Smooth muscle cell of bladder (primary cell): ENCODE measurements around the gene TNFAIP8L1. TPM values are rescaled to one million over a fixed set of nuclear protein-coding genes. Genes with fewer than 3 reads are reported as not detected.

ENCODE experiments used
- total RNA-seq: library from RNA; depleted of rRNA; stranded (reverse); fragments of >200 nt; gene quantifications from 2 replicates; pipeline ENCODE4 v1.2.3, GENCODE V29; 2014

TNFAIP8L1 gene
- 0.85 and 1.2 TPM in 2 replicates for total RNA-seq

DNA sequence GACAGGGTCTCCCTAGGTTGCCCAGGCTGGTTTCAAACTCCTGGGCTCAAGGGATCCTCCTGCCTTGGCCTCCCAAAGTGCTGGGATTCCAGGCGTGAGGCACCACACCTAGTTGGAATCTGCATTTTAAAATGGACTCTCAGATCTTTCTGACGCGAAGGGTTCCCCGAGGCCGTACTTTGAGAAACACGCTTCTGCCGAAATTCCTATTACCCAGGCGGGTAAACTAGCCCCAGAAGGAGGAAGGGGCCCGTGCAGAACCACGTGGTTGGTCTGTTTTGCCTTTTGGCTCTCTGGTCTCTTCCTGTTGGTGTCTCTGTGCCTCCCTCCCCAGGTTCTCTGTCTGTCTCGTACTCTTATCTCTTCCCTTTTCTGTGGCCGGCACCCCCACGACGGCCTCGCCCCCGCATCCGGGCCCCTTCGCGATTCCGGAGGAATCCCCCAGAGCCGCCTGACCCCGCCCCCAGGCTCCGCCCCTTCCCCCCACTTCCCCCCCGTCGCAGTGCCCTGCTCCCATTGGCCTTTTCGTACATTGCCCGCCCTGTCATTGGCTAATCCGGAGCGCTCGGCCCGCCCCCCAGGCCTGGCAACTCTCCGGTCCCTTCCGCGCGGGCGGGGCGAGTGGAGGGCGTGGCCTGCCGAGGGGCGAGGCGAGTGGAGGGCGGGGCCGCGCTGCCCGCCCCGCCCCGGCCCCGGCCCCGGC is at the start of gene TNFAIP8L1:
Gene TNFAIP8L1 (plus strand): TSS at position 689 of the 703 bp plus-strand sequence. CDS start 12,354 bp downstream, outside the sequence.

DNA sequence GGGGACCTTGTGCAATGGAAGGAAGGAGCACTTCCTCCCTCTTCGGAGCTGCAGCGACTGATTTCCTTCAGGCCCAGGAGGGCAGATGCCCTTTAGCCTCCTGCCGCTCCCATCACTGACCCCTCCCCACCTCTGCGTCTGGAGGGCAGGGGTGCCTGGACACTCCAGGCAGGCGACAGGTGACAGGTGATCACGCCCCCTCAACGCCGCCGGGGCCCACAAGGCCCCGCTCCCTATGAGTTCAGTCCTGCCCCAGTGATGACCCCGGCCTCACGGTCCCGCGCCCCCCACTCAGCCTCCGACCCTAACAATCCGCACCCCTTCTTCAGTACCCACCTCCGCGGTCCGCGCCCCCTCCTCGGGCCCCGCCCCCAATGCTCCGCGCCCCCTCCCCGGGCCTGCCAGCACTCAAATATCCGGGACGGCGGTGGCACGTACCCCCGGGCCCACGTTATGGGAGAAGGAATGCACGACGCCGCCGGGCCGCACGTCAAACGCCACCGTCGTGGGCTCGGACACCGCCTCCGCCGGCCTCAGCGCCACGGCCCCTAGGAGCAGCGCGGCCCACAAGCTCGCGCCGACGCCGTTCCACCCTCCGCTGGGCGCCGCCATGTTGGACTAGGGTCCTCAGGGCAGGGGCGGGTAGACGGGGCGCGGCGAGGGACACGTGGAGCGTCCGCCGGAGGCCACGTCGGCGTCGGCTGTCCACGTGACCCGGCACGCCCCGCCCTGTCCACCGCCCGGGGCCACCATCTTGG is 30.6 kb downstream of the TNFAIP8L1 start, which contains the start of gene MYDGF:
Gene MYDGF (minus strand): TSS at position 620 of the 758 bp plus-strand sequence. CDS start 8 bp downstream, at position 612.

Other genes starting within 250 kb of the TNFAIP8L1 start
- gene SH3GL1, start 239.0 kb upstream of the TNFAIP8L1 start, total RNA-seq = 21.6 and 25.7 TPM in 2 replicates
- gene CHAF1A, start 236.9 kb upstream of the TNFAIP8L1 start, total RNA-seq = 3.4 and 4.3 TPM in 2 replicates
- gene UBXN6, start 181.7 kb upstream of the TNFAIP8L1 start, total RNA-seq = 132 and 136 TPM in 2 replicates
- gene HDGFL2, start 167.2 kb upstream of the TNFAIP8L1 start, total RNA-seq = 61.4 and 61.9 TPM in 2 replicates
- 0.14 and 1.3 TPM in 2 replicates for gene PLIN4, start 121.0 kb upstream of the TNFAIP8L1 start, total RNA-seq
- not detected in 2 replicates for gene PLIN5, start 104.3 kb upstream of the TNFAIP8L1 start, total RNA-seq
- not detected in 2 replicates for gene LRG1, start 99.5 kb upstream of the TNFAIP8L1 start, total RNA-seq
- gene SEMA6B, start 79.8 kb upstream of the TNFAIP8L1 start, total RNA-seq = 0.14 and 0.37 TPM in 2 replicates
- 353 and 419 TPM in 2 replicates for gene MYDGF, start 30.8 kb downstream of the TNFAIP8L1 start, total RNA-seq
- 18.8 and 23.5 TPM in 2 replicates for gene DPP9, start 84.3 kb downstream of the TNFAIP8L1 start, total RNA-seq
- 9.0 and 11.8 TPM in 2 replicates for gene FEM1A, start 152.2 kb downstream of the TNFAIP8L1 start, total RNA-seq
- gene TICAM1, start 192.2 kb downstream of the TNFAIP8L1 start, total RNA-seq = 1.1 and 1.4 TPM in 2 replicates
- gene PLIN3, start 228.2 kb downstream of the TNFAIP8L1 start, total RNA-seq = 237 and 246 TPM in 2 replicates